ENCODE data around the gene MYO1G.

Gene MYO1G

GRCh38 chr7:44960011-44960580 is 18.7 kb downstream of the MYO1G start:
- H3K27ac ChIP-seq: no peak overlapping the region
- TF ChIP-seq, protein P1, sequence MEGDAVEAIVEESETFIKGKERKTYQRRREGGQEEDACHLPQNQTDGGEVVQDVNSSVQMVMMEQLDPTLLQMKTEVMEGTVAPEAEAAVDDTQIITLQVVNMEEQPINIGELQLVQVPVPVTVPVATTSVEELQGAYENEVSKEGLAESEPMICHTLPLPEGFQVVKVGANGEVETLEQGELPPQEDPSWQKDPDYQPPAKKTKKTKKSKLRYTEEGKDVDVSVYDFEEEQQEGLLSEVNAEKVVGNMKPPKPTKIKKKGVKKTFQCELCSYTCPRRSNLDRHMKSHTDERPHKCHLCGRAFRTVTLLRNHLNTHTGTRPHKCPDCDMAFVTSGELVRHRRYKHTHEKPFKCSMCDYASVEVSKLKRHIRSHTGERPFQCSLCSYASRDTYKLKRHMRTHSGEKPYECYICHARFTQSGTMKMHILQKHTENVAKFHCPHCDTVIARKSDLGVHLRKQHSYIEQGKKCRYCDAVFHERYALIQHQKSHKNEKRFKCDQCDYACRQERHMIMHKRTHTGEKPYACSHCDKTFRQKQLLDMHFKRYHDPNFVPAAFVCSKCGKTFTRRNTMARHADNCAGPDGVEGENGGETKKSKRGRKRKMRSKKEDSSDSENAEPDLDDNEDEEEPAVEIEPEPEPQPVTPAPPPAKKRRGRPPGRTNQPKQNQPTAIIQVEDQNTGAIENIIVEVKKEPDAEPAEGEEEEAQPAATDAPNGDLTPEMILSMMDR (IDR thresholded peaks at IDR 0.05): no peak
- no peak overlapping the region for H3K4me3 ChIP-seq (ENCODE audit: low read depth in 1 of 2, low read length in 1 of 2)
- H3K9me3 ChIP-seq: no peaks in the 10 kb centered on the region
- H3K27me3 ChIP-seq: no peaks in the 10 kb centered on the region
- peaks cover 0 to 9% of the 10 kb centered on the region in 2 experiments for H3K4me1 ChIP-seq (ENCODE audit: control insufficient read depth in 1 of 2, insufficient read depth in 1 of 2, low read depth in 1 of 2, low read length in 1 of 2)
- peaks cover 40% of the 10 kb centered on the region for H3K36me3 ChIP-seq

- TF ChIP-seq, protein P1 (IDR thresholded peaks at IDR 0.05): no peak
- peaks cover 34% of the 10 kb centered on the region for H3K36me3 ChIP-seq
- H3K4me1 ChIP-seq (ENCODE audit: control insufficient read depth in 1 of 2, insufficient read depth in 1 of 2, low read depth in 1 of 2, low read length in 1 of 2): peaks cover 0 to 9% of the 10 kb centered on the region in 2 experiments
- H3K4me3 ChIP-seq (ENCODE audit: low read depth in 1 of 2, low read length in 1 of 2): no peak overlapping the region
- no peaks in the 10 kb centered on the region for H3K27me3 ChIP-seq
- H3K27ac ChIP-seq: no peak overlapping the region
- H3K9me3 ChIP-seq: no peaks in the 10 kb centered on the region
Measured at GRCh38 chr7:44959433-44959951, 19.3 kb downstream of the MYO1G start.

- no peaks in the 10 kb centered on the region for H3K9me3 ChIP-seq
- TF ChIP-seq, protein P1 (IDR thresholded peaks at IDR 0.05): no peak
- H3K27ac ChIP-seq: no peak overlapping the region
Measured at GRCh38 chr7:44958645-44959344, 20.0 kb downstream of the MYO1G start.

DNA sequence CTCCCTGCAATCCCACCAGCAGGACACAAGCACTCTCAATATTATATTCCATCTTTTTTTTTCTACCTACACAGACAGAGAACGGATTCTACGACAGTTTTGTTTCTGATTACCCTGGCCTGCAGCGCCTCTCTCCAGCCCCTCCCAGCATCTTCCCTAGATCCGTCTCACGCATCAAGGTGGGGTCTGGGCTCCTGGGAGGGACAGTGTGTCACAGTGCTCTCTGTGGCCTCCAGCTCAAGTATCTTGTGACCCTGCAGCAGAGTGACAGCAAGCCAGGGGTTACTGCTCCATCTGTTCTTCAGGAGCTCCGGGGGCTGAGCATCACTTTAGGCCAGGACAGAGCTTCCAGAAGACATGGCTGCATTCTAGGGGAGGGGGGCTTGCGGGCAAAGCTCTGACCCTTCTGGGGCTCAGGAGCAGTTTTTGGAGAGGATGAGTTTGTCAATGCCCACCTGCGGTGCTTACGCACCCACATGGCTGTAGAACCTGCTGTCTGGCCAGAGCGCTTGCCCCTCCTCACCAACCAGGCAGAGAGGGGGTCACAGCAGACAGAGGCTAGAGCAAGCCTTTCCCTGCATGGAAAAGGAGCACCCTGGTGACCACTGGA is 22.6 kb downstream of the MYO1G start:
- Histone ChIP-seq H3K27ac (no peak overlapping the region), H3K4me1 (ENCODE audit: control insufficient read depth in 1 of 2, insufficient read depth in 1 of 2, low read depth in 1 of 2, low read length in 1 of 2) (peaks cover 0 to 9% of the 10 kb centered on the region in 2 experiments), H3K4me3 (ENCODE audit: low read depth in 1 of 2, low read length in 1 of 2) (no peak overlapping the region), H3K9me3 (no peaks in the 10 kb centered on the region), H3K36me3 (peaks cover 6% of the 10 kb centered on the region), H3K27me3 (no peaks in the 10 kb centered on the region)
- TF ChIP-seq, protein P1 (IDR thresholded peaks at IDR 0.05): no peak

More at GRCh38 chr7:44958645-44959344, 20.0 kb downstream of the MYO1G start:
- no peaks in the 10 kb centered on the region for H3K27me3 ChIP-seq
- H3K4me1 ChIP-seq (ENCODE audit: control insufficient read depth in 1 of 2, insufficient read depth in 1 of 2, low read depth in 1 of 2, low read length in 1 of 2): peaks cover 0 to 9% of the 10 kb centered on the region in 2 experiments
- H3K4me3 ChIP-seq (ENCODE audit: low read depth in 1 of 2, low read length in 1 of 2): no peak overlapping the region
- peaks cover 27% of the 10 kb centered on the region for H3K36me3 ChIP-seq

- no peak overlapping the region for H3K27ac ChIP-seq
- peaks cover 6% of the 10 kb centered on the region for H3K36me3 ChIP-seq
- no peak overlapping the region for H3K4me3 ChIP-seq (ENCODE audit: low read depth in 1 of 2, low read length in 1 of 2)
- no peaks in the 10 kb centered on the region for H3K27me3 ChIP-seq
- TF ChIP-seq, protein P1 (IDR thresholded peaks at IDR 0.05): no peak
- peaks cover 0 to 9% of the 10 kb centered on the region in 2 experiments for H3K4me1 ChIP-seq (ENCODE audit: control insufficient read depth in 1 of 2, insufficient read depth in 1 of 2, low read depth in 1 of 2, low read length in 1 of 2)
- H3K9me3 ChIP-seq: no peaks in the 10 kb centered on the region
Measured at GRCh38 chr7:44955733-44956132, 23.1 kb downstream of the MYO1G start.
